Fibroblast of pulmonary artery (primary cell): ENCODE results near the gene ZNF611.
"Not testable (repeated sequence)": the region's sequence is repeated elsewhere in the genome, so short reads cannot be mapped to it uniquely, and the experiment has no call there.

Experiments
- DNase-seq: peaks from one replicate; pipeline ENCODE4 v3.0.0-alpha.2; 2010; ENCODE audit warnings: low read depth
- H3K4me3 ChIP-seq: replicated peaks from 2 replicates; pipeline ENCODE4 v1.5.1; 2011; ENCODE audit warnings: low read depth, mild to moderate bottlenecking, control low read depth, low read length, moderate library complexity
- CTCF ChIP-seq: IDR thresholded peaks from 2 replicates; pipeline ENCODE4 v1.5.1; 2011; ENCODE audit warnings: mild to moderate bottlenecking, control low read depth, low read length, inconsistent platforms; ENCODE audit errors: missing control alignments

The ZNF611 gene

DNA sequence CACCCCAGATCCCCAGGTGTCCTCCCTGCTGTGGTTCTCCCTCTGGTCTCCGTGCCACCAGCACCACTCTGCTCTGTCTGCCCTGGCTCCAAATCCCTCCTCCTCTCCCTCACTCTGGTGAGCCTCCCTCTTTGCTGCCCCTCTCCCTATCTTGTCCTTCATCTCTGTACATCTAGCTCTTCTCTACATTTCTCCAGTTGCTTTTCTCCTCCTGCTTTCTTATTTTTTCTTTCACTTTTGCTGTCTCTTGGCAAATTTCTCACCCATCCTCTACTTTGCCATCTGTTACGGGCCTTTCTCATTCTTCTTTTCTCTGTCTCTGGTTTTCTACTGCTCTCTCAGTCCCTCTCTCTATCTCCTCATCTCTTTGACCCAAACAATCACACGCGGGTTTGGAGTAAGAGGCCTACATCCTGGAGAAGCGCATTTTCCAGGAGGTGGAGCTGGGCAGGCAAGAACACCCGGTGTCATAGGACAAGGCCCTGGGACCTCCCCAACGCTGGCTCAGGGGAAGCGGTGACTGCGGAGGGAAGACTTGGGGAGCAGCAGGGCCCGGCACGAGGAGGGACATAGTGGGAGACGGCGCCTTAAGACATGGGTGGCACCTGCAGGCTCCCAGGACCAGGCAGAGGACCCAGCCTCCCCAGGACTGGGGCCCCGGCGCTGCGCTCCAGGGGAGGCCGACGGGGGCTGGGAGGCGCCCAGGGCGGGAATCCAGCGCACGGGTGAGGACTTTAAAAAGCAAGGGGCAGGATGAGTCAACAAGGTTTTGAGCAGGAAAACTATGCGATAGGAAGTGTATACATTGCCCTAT is 9.9 kb downstream of the ZNF611 start:
- TF ChIP-seq CTCF, result no peak
- DNase-seq, result no peak
- H3K4me3 ChIP-seq, result no peak overlapping the region

DNA sequence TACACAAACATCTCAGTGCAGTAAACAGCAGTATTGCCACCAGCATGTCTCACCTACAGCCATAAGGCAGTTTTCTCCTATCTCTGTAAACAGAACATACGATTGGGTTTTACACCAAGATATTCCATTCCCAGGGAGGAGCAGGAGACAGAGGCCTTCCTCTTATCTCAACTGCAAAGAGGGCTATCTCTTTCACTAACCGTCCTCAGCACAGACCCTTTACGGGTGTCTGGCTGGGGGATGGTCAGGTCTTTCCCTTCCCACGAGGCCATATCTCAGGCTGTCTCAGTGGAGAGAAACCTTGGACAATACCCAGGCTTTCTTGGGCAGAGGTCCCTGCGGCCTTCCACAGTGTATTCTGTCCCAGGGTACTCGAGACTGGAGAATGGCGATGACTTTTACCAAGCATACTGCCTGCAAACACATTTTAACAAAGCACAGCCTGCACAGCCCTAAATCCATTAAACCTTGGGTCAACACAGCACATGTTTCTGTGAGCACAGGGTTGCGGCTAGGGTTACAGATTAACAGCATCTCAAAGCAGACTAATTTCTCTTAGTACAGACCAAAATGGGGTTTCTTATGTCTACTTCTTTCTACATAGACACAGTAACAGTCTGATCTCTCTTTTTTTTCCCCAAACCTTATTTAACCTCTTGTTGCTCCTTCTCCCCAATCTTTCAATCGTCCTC is 10.8 kb downstream of the ZNF611 start:
- not testable (repeated sequence) for H3K4me3 ChIP-seq, DNase-seq

DNA sequence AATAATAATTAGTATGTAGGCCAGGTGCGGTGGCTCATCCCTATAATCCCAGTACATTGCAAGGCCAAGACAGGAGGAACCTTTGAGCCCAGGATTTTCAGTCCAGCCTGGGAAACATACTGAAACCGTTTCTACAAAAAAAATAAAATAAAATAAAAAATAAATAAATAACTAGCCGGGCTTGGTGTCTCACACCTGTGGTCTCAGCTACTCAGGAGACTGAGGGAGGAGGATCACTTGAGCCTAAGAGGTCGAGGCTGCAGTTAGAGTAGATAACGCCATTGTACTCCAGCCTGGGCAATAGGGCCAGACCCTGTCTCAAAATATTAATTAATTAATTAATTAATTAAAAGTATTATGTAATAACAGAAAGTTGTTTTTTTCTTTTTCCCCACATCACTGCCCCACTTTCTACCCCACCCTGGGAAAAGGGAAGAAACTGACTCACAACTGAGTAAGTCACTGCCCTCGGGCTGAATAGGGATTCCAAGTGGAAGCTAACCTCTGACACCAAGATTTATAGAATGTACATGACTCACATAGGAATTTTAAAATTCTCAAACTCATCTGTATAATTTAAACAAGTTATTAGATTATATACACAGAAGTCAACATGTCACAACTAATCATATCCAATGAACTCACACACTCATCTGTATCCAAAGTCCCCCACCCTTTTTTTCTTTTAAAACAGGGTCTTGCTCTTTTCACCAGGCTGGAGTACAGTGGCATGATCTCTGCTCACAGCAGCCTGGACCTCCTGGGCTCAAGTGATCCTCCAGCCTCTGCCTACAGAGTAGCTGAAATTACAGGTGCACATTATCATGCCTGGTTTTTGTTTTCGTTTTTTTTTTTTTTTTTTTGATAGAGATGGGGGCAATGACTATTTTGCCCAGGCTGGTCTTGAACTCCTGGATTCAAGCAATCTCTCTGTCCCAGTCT is 12.5 kb downstream of the ZNF611 start:
- TF ChIP-seq CTCF, result no peak
- H3K4me3 ChIP-seq, result no peak overlapping the region
- peak; percentile 62 for DNase-seq

- not testable (repeated sequence) for DNase-seq, H3K4me3 ChIP-seq
These were observed 14.3 kb downstream of the ZNF611 start for GRCh38 chr19:52720541-52720940.

DNA sequence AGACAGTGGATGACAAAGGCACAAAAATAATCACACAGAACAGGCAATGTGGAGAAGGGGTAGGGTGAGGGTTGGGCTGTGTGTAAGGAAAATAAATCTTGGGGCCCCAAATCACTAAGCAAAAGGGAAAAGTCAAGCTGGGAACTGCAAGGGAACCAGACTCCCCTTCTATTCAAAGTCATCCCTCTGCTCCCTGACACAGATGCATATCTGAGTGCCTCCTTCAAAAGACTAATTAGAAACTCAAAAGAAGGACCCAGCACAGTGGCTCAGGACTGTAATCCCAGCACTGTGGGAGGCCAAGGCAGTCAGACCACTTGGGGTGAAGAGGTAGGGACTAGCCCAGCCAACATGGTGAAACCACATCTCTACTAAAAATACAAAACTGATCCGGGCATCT is 18.3 kb downstream of the ZNF611 start:
- no peak overlapping the region for H3K4me3 ChIP-seq
- no peak for DNase-seq
- no peak for TF ChIP-seq CTCF

- H3K4me3 ChIP-seq, result not testable (repeated sequence)
- DNase-seq, result peak; percentile 8
These were observed 18.9 kb downstream of the ZNF611 start for GRCh38 chr19:52715902-52716301.

- not testable (repeated sequence) for DNase-seq, H3K4me3 ChIP-seq
These were observed 19.5 kb downstream of the ZNF611 start for GRCh38 chr19:52715330-52715729.

DNA sequence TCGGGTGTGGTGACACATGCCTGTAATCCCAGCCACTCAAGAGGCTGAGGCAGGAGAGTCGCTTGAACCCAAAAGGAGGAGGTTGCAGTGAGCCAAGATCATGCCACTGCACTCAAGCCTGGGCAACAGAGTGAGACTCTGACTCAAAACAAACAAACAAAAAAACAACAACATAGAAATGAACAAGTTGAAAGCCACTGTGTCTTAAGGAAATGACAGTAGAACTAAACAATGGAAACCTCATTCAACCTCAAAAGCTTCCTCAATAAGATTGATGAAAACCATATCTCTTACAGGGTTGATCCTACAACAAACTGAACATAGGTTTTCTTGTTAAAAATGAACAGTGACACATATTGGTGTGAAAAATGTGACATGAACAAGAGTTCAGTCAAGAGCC is 21.8 kb downstream of the ZNF611 start:
- not testable (repeated sequence) for DNase-seq, H3K4me3 ChIP-seq

- not testable (repeated sequence) for H3K4me3 ChIP-seq, DNase-seq
These were observed 23.2 kb downstream of the ZNF611 start for GRCh38 chr19:52711661-52712060.

DNA sequence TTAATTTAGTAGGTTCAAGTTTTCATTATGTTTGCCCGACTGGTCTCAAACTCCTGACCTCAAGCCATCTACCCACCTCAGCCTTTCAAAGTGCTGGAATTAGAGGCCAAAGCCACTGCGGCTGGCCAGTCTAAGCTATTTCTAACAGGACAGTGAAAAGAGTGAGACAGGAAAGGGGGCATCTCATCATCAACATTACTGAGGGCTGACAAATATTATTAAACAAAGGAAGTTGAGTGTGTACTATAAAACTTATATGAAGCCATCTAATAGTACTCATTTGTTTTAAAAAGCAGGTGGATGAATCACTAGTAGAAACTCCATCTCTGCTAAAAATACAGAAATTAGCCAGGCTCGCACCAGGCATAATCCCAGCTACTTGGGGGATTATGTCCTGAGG is 24.3 kb downstream of the ZNF611 start:
- TF ChIP-seq CTCF, result no peak
- DNase-seq, result no peak
- H3K4me3 ChIP-seq, result no peak overlapping the region

GRCh38 chr19:52705615-52706014 is 29.2 kb downstream of the ZNF611 start:
- not testable (repeated sequence) for DNase-seq

More at GRCh38 chr19:52705615-52706014, 29.2 kb downstream of the ZNF611 start:
- not testable (repeated sequence) for H3K4me3 ChIP-seq
